ENCODE measurements around the gene ADAMTS17.

The ADAMTS17 gene

DNA sequence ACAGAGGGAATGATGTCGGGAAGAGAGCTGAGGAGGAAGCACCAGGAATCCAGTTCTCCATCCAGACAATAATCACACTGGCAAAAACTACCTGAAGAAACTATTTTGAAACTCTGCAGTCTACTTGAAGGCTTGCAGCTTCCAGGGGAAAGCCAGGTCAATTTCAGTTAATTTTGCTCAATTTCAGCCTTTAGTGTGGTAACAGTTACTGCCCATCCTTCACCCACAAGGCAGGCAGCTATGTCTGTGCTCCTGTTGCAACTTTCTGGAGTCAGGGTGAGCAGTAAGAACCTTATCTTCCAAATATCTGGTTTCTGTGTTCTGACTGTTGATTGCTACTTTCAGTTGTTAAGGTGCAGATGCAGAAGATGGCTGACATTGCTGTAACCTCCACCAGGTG is 221.7 kb downstream of the ADAMTS17 start:
- DNase-seq, result no peak

DNA sequence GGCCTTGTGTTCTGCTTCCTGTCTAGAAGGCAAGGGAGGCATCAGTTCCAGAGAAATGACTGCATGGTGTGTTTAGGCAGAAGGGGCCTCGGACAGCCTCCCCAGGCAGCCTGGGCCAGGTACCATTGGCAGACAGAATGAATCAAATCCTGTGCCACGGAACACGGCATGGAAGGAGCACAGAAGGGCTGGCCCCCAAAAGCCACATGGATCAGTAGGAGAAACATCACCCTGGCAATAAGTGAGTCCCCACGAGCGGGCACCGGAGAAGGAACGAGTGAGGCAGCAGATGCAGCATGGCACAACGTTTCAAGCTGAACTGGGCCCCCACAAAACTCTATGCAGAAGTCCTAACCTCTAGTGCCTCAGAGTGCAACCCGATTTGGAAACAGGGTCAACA is 223.2 kb downstream of the ADAMTS17 start:
- DNase-seq, result no peak

DNA sequence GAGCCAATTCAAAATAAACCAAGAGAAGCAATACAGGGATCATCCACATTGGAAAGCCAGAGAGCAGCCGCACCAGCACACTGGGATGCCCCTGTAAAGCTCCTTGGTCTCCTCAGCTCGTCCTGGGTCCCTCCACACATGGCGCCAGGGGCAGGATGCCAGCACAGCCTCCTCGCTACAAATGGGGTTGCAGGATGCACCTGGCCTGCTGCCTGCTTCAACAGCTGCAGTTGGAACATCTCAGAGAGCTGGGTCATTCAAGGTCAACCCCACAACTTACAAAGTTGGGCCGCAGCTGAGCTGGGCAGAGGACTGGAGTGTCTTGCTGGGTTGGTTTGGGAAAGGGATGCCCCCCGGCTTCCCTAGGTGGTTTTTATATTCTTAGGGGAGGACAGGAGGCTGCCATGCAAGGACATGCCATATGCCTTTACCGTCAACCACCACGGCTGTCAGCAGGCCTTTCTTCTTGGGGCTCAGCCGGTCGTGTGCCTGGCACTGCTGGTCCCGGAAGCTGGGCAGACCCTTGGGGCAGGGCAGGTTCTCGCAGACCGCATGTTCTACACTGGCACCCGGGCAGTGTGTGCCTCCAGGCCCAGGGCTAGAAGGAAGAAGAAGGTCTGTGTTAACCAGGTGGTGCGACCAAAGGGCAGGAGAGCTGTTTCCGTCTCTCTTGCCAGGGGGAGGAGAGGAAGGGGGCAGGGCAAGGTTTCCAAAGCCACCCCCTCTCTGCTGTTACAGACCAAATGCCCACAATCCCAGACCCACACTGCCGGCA is 225.2 kb downstream of the ADAMTS17 start:
- no peak for DNase-seq

DNA sequence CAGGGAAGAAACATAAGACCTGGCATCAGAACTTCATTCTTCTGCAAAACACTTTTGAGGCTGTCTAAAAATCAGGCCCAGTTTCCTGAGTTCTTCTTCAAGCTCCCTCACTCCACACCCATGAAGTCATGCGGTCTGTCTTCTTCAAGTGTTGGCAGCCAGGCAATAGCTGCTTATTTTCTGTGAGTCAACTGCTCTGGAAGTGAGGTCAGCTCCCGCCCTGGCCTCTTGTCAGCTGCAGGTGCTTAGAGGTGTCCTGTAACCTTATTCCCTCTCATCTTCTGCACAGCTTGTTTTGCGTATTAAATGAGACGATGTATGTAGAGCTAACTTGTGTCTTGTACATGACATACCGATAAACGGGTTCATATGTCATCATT is 226.1 kb downstream of the ADAMTS17 start:
- no peak for DNase-seq

DNA sequence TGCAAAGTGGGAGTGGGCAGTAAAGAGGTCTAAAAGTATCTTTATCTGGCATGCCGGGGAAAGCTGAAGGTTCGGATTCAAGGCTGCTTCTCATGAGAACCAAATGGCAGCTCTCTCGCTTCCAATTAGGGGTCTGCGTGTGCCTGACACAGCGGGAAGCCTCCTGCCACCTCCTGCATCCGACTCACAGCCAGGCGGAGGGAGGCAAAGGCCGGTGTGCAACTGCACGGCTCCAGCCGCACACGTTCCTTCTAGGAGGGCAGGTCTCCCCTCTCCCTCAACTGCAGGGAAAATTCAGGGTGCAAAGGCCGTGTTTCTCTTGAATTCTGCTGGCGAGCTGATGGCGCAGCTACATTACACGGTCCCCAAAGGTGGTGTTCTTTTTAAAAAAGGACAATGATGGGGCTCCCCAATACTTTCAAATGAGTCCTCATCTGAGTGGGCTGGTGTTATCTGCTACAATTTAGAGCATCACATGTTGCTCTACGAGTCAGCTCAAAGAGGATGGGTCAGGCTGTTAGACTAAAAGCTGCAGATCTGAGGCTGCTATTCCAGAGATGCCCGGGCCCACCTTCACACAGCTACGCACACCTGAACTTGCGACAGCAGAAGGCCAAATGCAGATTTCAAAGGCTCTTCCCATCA is 226.6 kb downstream of the ADAMTS17 start:
- DNase-seq, result no peak

DNA sequence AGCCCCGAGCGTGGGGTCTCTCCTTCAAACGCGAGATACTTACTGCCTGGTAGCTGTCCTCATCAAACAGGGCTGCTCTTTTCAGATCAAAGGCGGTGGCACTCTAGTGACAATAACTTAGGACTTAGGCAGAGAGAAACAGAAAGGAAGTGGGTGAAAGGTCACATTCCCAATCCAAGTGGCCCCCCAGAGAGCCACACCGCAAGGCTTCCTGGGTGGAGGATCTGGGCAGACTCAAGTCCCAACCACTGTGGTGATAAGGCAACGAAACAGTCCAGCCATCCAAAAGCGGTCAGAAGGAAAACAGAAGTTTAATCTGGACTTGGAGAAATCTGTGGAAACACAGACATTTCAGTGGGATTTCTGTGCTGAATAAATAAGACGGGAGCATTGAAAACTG is 227.2 kb downstream of the ADAMTS17 start:
- no peak for DNase-seq

DNA sequence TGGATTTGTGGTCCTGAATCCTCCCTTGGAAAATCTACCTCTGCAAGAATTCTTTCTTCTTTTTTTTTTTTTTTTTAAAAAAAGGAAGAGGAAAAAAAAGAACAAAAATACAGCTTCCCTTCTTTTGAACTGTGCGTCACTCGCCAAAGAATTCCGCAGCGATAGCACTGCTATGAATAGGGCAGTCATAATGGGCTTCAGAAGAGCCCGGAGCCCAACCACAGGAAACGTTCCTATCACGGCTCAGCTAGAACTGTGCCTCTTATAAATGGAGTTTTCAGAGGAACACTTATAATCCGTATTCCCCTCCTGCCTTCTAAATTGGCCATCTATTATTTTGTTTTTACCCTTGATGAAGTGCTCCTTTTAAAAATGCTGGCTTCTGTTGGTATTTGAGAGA is 227.7 kb downstream of the ADAMTS17 start:
- no peak for DNase-seq

DNA sequence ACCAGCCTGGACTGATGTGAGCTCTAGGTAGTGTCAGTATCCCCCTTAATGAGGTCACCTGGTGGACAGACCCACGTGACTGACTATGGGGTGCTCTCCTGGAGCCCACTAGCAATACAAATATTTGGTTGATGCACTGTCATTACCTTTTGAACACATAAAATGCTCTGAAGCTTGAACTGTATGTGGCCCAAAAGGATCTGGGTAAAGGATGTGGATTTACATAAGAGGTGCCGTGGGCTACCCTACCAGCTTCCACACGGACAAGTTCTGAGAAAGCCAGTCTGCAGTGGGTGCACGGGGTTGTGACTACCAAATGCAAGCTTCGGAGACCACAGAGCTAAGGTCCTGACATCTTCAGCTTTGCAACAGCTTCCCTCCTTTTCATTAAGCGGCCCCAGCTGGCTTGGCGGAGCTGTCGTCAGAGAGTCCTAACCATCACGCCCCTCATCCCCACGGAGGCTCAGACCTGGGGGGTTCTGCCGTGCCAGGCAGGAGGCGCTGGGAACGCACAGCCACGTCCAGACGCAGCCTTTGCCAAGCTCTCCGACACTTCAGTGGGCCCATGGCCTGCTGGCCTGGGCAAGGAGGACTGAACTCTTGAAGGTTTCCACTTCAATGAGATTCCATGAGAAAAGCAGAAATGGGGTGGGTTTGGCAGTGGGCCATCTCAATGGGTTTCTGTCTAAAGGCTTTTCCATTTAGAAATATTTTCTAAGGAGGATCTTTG is 228.3 kb downstream of the ADAMTS17 start:
- no peak for DNase-seq

DNA sequence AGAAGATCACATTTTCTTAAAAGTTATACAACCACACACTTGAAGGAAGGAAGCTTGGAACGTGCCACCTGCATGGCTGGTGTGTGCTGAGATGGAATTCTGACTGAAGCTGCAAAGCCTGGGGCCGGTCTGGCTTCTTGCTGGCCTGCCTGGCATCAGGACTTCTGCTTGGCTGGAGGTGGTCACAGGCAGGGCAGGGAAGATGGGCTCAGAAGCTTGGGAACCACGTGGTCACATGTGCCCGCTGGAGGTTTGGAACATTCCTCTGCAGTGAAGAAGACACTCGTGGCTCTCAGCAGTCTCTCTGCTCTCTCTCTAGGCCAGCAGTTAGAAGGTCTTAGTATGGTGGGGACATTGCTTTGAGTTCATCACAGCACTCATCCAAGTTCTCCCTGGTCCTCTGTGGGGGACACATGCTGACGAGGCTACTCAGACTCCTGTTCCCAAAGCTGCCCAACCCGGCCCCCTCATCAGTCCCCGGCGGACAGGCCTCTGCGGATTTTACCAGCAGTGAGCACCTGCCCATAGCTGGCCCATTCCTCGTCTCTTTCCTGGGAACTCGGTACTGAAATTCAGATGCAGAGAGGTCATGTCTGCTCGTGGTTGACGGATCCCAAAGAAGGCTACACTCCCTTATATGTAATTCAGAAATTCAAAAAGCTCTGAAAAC is 229.0 kb downstream of the ADAMTS17 start:
- DNase-seq, result no peak

DNA sequence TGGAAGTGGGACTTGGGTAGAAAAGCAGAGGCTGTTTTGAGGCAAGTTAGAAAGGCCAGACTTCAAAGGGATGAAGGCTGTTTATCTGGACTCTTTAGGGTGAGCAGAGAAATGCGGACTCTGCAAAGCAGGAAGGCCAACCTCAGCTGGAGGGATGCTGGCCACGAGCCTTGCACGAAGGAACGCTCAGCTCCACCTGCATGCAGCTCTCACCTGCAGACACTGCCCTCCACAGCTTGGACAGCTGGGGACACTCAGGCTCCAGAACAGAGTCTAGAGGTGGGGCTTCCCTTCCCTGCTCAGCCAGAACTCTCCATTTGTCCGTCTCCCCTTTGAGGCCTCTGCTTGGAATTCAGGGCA is 229.7 kb downstream of the ADAMTS17 start:
- DNase-seq, result no peak

DNA sequence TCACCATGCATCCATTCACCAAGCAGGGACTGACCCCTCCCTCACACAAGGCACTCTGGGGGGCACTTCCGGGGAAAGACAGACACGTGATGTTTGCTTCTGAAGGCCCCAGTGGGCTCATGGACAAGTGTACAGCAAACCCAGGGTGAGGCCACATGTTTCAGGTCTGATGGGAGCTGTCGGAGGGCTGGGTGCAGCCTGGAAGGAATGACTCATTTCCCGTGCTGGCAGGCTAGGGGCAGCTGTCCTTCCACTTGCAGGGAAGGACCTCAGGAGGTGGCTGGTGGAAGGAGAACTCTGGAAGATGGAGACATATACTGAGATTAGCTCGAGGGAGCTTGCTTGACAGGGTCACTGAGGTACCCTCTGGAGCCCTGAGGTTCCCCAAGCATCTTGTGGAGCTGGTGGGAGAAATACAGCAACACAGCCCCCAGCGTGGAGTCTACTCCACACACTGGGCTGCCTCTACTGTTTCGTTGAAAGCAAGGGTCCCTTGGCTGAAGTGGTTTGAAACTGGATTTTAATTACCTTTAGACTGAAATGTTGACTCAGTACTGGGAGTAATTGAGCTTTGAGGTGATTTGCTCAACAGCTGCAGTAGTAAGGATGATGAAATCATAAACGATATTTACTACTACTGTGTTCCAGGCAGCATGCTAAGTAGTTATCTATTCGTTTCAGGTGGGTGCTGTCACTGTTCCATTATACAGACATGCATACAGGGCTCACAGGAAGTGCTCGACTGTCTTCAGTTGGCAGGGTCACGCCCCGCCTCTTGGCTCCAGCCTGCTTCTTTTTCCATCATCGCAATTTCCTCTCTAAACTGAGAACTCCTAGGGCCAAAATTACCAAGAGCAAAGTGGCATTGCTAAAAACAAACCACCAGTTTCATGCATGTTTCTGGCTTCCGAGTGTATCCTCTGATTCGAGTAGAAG is 230.4 kb downstream of the ADAMTS17 start:
- no peak for DNase-seq

DNA sequence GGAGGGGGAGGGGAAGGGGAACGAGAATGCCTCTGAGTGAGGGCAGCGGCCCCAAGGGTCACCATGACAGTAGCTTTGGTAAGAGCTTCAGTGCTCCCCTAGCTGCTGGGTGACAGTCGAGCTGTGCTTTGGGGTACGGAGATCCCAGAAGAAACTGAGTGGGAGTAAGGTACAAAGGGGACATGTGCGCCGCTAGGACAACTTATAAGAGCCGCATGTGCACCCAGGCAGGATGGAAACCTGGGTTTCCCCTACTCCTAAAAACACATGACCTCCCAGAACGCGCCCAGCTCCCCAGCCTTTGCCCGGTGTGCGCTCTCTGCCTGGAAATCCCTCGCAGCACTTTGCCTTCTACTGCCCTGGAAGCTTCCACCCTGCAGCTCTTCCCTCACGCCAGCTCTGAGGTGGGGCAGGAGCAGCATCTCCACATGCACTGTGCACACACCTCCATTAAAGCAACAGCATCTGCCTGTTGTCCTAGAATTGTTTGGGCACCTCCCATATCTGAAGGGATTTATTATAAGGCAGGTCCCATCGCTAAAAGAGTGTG is 232.2 kb downstream of the ADAMTS17 start:
- no peak for DNase-seq

DNA sequence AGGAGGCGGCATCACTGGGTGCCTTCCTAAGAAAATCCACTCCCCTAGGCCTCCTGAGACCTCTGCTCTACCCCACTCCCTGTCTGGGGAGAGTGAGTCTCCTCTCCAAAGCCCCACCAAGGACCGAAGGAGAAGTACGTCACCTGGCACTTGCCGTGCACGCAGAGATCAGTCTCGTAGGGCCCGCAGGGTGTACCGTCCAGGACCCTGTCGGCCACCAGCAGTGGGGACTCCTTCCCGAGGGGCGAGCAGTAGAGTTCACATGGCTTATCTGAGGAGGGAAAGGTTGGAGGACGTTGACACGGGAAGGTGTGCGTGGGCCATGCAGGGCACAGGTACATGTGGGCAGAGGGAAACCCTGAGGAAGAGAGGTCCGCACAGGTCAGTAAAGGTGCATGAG is 232.9 kb downstream of the ADAMTS17 start:
- no peak for DNase-seq

DNA sequence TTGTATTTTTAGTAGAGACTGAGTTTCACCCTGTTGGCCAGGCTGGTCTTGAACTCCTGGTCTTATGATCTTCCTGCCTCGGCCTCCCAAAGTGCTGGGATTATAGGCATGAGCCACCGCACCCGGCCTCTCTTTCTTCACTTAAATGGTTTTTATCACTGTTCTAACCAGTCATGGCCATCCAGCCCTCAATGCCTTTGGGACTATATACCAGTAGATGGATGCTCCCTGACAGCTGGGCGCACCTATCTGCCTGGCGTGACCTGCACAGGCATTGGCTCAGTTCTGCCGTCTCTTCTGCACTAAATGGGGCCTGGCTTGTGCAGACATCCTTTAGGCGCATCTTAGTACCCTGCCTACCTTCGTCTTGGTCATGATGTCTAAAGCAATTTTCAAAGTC is 233.4 kb downstream of the ADAMTS17 start:
- no peak for DNase-seq

DNA sequence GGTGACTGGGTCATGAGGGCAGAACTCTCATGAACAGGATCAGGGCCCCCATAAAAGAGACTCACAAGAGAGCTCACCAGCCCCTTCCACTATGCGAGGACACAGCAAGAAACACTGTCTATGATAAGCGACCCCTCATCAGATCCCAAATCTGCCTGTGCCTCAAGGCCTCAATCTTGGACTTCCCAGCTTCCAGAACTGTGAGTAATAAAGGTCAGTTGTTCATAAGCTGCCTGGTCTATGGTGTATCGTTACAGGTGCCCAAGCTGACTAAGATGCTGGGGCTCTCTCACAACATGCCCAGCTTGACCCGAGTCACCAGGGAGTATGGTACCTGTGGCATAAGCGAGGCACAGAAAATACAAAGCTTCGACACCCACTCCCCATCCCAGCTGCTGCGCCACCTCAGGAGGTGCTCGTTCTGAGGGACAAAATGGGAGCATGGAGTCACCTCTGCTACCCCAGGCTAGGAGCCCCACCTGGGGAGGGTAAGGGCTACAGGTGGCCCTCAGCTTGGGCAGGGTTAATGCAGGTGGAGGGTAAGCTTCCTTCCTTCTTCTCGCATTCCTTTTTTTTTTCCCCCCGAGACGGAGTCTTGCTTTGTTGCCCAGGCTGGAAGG is 234.1 kb downstream of the ADAMTS17 start:
- DNase-seq, result no peak

DNA sequence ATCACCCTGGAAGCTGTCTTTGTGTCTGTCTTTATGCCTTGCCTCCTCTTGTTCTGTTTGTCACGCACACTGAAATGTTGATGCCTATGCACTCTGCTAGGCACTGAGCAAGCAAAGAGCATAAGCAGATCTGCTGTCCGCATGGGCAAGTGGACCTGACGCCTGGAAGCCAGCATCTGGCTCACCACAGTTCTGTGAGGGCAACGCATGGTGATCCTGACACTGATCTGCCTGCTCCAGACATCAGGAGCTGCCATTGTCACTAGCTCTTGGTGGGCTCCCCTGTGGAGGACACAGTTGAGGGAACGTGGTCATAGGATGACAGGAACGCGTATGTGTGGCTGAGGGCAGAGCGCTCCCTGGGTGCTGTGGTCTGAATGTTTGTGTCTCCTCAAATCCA is 234.6 kb downstream of the ADAMTS17 start:
- DNase-seq, result no peak

DNA sequence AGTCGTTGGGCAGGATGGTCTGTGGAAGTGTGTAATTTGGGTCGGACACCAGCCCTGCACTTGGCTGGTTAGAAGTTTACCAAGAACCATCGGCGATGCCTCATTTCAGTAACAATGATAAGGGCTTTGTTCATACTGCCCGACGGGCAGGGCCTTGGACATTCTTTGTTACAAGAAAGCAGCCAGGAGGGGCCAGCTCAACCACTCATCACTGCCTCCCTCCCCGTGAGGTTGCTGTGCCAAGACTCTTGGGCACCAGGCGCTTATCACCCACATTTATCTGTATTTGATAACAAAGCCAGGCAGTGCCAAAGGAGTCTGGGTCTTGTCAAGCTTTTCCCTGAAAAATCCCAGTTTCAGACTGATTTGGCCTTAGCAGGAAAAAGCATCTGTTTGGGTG is 235.0 kb downstream of the ADAMTS17 start:
- DNase-seq, result no peak

DNA sequence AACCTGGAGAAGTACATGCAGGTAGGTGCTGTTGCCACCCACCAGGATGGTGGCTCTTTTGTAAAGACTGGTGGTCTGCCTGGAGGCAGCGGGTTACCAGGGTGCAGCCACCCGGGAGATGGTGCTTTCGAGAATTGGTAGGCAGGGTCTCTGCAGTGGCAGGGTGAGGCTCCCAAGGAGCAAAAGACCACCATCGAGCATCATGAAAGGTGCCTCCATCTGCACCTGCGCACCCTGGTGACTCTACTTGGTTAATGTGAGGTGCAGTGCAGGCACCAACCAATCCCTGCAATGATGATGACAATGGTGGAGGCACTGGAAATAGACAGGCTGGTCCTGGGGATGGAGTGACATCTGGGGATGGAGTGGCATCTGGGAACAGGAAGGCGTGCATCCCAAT is 236.7 kb downstream of the ADAMTS17 start:
- DNase-seq, result no peak

DNA sequence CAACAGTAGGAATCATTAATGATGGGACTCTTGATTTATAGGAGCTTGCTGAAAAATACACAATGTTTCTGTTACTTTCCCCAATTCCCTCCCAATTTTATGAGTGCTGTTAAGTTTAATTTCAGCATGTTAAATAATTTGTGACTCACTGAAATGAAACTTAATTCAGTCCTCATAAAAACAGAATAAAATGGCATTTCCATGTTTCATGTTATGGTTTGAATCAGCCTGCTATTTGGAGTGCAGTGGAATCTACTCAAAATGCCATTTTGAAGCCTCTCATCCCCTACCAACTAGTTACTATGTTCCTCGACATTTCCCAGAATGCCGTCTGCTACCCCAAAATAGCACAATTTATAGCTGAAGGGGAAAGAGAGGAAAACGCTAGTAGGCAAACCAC is 237.5 kb downstream of the ADAMTS17 start:
- DNase-seq, result no peak

DNA sequence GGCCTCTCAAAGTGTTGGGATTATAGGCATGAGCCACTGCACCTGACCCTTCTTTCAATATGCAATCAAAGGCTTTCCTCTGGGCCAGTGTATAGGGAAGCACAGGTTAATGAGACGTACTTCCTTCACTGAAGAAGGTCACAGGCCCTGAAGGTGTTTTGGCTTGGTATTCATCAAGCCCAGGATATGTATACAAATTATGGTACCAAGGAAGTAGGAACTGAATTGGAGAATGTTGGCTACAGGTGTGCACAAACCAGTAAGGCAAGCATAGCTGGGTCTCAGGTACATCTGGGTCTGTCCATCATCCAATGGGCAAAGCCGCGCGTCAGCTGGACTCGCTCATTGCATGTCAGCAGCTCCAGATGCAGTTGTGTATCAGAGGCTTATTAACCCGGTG is 237.9 kb downstream of the ADAMTS17 start:
- no peak for DNase-seq

DNA sequence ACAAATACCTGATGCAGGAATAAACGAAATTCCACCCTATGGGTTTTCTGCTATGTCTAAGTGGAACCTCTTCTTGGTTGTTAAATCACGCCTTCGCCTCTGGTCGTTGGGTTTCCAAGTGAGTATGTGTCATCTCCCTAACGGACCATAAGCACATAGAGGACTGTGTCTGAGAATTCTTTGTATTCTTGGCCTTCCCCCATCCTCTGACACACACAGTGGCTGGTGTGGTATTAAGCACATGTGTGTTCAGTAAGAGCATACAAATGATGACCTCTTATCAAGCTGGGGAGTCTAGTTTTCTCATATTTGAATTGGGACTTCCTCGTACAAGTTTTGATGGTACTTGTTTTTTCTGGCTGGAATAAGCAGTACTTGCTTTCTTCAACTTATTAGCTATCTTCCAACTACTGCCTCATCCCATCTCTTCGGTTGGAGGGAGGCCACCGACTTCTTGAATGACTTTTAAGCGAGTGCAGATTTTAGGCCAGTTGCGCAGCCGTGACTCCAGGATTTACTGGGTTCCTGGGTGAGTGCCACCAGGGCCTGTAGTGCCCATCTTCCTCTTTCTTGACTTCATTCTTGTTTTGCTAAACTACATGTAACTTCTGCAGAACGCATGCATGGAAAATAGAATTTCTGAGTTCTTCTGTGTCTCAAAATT is 240.2 kb downstream of the ADAMTS17 start:
- DNase-seq, result no peak
